GM19372 (cell line): ENCODE data around the gene FASN.

ENCODE experiments used
- ATAC-seq: cut with Tn5 transposase; IDR thresholded peaks from one replicate; pipeline ENCODE4 v1.9.1; 2021; ENCODE audit warnings: mild to moderate bottlenecking, low read depth, moderate library complexity; ENCODE audit not compliant: unreplicated experiment

The FASN gene

DNA sequence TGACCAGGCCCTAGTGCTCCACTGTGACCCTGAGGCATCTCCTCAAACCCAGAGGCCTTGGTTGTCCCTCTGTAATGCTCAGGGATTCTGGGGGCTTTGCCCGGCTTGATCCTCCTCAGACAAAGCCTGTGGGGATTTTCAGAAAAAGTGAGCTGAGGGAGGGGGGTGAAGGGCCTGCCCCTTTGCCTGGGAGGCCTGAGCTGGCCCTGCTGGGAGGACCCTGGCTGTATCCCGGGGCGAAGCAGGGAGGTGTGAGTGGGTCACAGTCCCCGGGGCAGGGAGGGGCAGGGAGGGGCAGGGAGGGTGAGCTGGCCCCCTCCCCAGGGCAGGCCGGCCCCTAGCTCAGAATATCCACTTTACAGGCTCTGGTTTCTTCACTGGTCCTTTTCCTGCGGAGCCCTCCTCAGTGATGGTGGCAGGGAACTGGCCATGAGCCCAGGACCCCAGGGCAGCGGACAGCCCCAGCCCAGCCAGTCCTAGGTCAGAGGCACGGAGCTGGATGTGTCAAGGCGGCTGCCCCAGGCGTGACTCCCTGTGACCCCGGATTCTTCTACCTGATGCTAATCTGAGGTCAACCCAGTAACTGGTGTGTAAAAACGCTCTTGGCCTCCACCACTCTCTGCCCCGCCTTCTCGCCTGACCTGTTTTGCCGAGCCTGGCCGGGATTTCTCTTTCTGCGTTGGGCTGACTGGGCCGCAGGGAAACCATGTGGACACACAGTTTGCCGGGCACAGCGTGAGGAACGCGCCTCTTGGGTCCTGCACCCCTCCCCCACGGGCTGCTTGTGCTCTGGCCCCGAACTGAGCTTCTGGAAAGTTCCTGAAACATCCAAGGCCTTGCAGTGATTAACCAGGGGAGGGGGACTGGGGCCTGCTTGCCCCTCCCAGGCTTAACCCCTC is 5.8 kb upstream of the FASN start:
- no peak for ATAC-seq

- no peak for ATAC-seq
Observed at GRCh38 chr17:82101767-82102679, 4.0 kb upstream of the FASN start.

GRCh38 chr17:82101301-82101715 is 3.3 kb upstream of the FASN start:
- no peak for ATAC-seq

- no peak for ATAC-seq
Observed at GRCh38 chr17:82100502-82101298, 2.7 kb upstream of the FASN start.

DNA sequence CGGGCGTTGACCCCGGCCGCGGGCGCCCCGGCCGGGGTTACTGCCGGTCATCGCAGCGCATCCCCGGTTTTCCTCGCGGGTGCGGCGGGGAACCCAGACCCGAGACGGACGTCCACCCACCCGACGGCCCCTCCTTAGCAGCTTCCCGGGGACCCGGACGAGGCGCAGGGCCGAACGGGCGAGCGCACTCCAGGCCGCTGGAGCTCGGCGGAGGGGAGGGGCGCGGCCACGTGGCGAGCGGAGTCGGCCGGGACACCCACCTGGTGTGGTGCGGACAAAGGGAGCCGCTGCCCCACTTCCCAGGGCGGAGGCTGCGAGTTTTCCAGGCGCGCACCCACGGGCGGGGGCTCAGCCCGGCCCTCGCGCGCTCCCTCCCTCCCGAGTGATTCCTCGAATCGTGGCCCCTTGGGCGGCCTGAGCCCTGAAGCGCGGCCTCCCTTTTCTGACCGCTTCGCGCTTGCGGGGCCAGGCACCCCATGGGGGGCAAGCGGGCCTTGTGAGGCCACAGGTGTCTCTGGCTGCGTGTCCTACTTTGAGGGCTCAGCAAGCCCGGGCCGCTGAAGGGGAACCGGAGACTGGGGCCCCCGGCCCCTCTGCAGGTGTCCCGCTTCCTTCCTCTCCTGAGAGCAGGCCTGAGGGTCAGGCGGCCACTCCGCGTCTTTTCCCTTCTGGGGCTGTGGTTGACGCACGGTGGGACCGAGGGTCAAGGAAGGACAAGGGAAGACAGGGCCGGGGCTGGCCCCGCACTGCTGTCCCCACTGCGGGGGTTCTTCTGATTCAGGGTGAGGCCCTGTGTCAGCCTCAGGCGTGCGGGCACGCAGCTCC is 1.1 kb upstream of the FASN start:
- ATAC-seq: peak; percentile 4

DNA sequence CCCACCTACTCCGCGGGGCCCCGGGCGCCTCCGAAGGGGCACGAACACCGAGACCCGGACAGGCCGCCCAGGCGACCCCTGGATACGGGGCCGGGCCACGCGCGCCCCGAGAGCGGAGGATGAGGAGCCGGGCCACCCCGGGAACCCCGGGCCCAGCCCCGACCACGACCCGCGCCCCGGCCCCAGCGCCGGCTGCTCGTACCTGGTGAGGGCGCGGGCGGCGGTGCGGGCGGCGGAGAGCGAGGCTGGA is 192 bp downstream of the FASN start:
- ATAC-seq: no peak

DNA sequence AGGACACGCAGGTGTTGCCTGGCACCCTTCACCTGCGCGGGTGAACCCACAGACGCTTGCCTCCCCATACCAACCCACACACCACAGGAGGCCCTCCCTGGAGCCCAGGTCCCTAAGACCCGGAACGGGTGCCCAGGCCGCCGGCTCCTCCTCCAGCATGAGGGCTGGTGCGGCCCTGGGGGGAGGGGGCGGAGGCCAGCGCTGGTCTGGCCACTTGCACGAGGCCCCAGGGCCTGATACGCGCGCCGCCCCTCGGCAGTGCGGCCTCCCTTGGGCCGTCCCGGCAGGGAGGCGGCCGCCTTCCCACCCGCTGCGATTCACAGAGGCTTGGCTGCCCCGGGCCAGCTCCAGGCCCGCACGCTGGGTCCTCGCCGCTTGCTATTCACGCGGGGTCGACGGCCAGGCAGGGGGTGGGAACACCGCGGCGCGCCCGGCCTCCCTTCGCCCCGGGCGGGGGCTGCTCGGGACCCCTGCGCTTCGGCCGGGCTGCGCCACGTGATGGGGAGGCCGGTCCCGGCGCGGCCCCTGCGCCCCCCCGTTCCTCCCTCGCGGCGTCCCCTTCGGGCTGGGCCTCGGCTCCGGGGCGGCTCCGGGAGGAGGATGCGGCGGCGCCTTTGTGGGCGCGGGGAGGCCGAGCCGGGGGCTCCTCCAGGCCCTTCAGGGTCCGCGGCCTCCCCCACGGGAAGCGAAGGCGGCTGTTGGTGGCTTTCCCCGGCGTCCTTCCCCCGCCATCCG is 685 bp downstream of the FASN start:
- ATAC-seq: peak; percentile 2

DNA sequence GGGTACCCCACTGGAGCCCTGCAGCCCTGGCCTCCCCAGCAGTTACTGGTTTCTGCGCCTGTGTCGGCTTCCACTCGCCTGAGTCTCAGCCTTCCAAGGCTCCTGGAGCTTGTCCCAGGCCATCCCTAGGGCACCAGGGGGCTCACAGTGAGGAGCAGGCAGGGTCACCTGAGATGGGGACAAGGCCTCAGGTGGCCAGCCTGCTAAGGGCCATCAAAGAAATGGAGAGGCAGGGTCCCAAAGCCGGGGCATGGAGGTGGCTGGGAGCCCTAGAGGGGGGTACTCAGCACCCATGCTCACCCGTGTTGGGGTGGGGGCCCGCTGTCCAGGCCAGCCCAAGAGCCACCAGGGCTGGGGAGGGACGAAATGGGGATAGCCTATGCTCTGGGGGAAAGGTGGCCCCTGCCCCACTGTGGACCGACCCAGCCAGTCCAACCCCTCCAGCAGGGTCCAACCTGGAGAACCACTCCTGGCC is 1.3 kb downstream of the FASN start:
- no peak for ATAC-seq

GRCh38 chr17:82095777-82096708 is 2.0 kb downstream of the FASN start:
- ATAC-seq: no peak

DNA sequence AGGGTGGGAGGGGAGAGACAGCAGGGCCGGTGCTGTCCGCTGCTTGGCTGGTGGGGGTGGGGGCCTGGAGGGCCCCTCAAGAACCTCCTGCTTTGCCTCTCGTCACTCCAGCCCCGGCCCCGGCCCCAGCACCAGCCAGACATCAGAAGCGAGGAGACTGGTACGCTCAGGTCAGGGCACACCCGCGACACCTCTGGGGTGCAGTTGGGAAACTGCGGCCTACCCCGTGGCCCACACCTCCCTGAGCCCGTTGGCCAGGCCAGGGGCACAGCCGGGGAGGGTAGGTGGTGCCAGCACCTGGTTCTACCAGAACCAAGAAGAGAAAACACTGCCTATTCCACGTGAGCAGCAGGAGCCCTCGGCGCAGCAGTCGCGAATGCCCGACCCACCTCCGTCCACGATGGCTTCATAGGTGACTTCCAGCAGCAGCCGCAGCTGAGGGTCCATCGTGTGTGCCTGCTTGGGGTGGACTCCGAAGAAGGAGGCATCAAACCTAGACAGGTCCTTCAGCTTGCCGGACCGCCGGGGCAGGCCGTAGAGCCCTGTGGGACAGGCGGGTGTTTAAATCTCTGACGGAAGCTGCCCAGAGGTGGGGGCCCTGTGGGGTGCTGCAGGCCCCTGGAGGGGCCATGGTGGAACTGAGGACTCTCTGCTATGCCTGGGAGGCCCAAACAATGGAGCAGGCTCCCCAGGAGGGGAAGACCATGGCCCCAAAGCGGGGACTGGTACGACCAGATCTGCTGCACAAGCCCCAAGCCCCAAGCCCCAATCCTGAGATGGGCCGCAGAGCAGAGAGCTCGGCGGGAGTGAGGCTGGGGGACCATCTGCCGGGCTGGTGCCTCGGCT is 2.9 kb downstream of the FASN start:
- ATAC-seq: no peak

DNA sequence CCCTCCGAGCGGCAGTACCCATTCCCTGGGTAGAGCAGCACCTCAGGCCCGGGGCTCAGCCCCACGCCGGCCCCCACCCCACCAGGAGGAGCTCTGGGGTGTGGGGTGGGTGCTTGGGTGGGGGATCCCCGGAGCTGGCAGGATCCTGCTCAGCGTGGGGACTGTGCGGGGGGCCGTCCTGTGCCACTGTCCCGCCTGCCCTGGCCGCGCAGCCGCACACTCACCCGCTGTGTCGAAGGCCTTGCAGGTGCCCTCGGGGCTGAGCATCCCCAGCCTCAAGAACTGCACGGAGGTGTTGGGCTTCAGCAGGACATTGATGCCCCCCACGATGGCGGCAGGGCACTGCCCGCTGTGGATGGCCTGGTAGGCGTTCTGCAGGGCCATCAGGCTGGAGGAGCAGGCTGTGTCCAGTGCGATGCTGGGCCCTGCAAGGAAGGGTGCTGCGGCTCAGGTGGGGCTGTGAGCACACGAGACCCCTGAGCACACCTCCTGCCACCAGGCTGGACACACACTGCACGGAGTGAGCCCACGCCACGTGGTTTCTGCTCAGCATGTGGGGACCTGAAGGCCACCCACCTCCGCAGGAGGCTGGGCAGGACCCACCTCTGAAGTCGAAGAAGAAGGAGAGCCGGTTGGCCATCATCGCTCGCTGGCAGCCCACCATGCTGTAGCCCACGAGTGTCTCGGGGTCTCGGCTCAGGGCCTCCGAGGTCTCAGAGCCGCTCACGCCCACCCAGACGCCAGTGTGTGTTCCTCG is 4.9 kb downstream of the FASN start:
- ATAC-seq: no peak

- ATAC-seq: no peak
Observed at GRCh38 chr17:82092628-82092994, 5.4 kb downstream of the FASN start.

DNA sequence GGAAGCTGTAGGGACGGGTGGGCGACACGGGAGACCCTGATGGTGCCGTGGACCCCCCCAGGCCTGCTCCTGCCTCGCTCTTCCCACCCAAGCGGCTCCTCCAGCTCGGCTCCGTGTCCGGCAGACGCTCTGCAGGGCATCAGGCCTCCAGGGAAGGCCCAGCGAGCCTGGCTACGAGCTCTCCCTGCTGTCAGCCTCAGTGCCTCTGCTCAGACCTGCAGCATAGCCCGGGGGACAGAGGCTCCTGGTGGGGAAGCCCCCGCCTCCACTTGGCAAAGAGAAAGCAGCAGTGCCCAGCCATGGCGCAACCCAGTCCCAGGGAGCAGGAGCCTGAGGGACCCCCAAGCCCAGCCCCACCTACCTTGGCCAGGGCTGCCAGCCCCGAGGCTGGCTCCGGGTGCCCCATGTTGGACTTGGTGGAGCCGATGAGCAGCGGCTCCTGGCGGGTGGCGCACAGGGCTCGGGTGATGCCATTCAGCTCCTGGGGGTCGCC is 5.9 kb downstream of the FASN start:
- ATAC-seq: no peak

GRCh38 chr17:82091264-82092066 is 6.6 kb downstream of the FASN start:
- ATAC-seq: no peak

GRCh38 chr17:82090549-82091263 is 7.3 kb downstream of the FASN start:
- ATAC-seq: no peak
